HG03103 (cell line): ENCODE measurements around the gene CHST4.
"Not testable (repeated sequence)": the region's sequence is repeated elsewhere in the genome, so short reads cannot be mapped to it uniquely, and the experiment has no call there.

ENCODE experiments used
- ATAC-seq: cut with Tn5 transposase; IDR thresholded peaks from one replicate; pipeline ENCODE4 v1.9.1; 2021; ENCODE audit warnings: low read depth; ENCODE audit not compliant: unreplicated experiment

The CHST4 gene

GRCh38 chr16:71567931-71568330 is 41.7 kb downstream of the CHST4 start:
- ATAC-seq: no peak

- ATAC-seq: no peak
Measured at GRCh38 chr16:71568551-71568950, 42.3 kb downstream of the CHST4 start.

- ATAC-seq: no peak
Measured at GRCh38 chr16:71569621-71570020, 43.4 kb downstream of the CHST4 start.

- no peak for ATAC-seq
Measured at GRCh38 chr16:71570144-71570543, 43.9 kb downstream of the CHST4 start.

- no peak for ATAC-seq
Measured at GRCh38 chr16:71572497-71573116, 46.4 kb downstream of the CHST4 start.

- ATAC-seq: no peak
Measured at GRCh38 chr16:71573387-71574094, 47.3 kb downstream of the CHST4 start.

GRCh38 chr16:71574702-71575101 is 48.5 kb downstream of the CHST4 start:
- ATAC-seq: no peak

- no peak for ATAC-seq
Measured at GRCh38 chr16:71576971-71577370, 50.7 kb downstream of the CHST4 start, which contains the start of gene TAT. Gene TAT (minus strand): TSS chr16:71577092. CDS start chr16:71576415, 677 bp downstream.

- not testable (repeated sequence) for ATAC-seq
Measured at GRCh38 chr16:71582553-71582848, 56.3 kb downstream of the CHST4 start.

- no peak for ATAC-seq
Measured at GRCh38 chr16:71584543-71585317, 58.5 kb downstream of the CHST4 start.

GRCh38 chr16:71585318-71585703 is 59.1 kb downstream of the CHST4 start:
- ATAC-seq: no peak
